SK-N-SH (cell line): Measurements from ENCODE around the gene MIA.

ENCODE experiments used
- CTCF ChIP-seq: fragments of 200-600 bp; sonication (generic); IDR thresholded peaks from 2 replicates; pipeline ENCODE4 v1.6.1; 2017; ENCODE audit warnings: antibody characterized with exemption, mild to moderate bottlenecking, moderate library complexity
- EZH2phosphoT487 ChIP-seq: fragments of 200-600 bp; sonication (generic); IDR thresholded peaks from 2 replicates; pipeline ENCODE4 v1.6.1; 2017; ENCODE audit warnings: low read depth, mixed run types, mild to moderate bottlenecking, antibody characterized with exemption, moderate library complexity, borderline replicate concordance
- MAX ChIP-seq: IDR thresholded peaks from 2 replicates; pipeline ENCODE4 v1.4.0; 2012; ENCODE audit warnings: low read depth
- NFIC ChIP-seq: IDR thresholded peaks from 2 replicates; pipeline ENCODE4 v1.4.0; 2012; ENCODE audit warnings: borderline replicate concordance
- POLR2AphosphoS5 ChIP-seq: IDR thresholded peaks from 2 replicates; pipeline ENCODE4 v1.6.1; 2012; ENCODE audit warnings: low read depth, low read length
- RAD21 ChIP-seq: IDR thresholded peaks from 2 replicates; pipeline ENCODE4 v1.6.1; 2012; ENCODE audit warnings: mild to moderate bottlenecking, low read length
- REST ChIP-seq: IDR thresholded peaks from 2 replicates; pipeline ENCODE4 v1.6.1; 2012; ENCODE audit warnings: mild to moderate bottlenecking, low read depth, low read length, moderate library complexity
- SIN3A ChIP-seq: IDR thresholded peaks from 2 replicates; pipeline ENCODE4 v1.6.1; 2012; ENCODE audit warnings: low read depth, mild to moderate bottlenecking, low read length, moderate library complexity, borderline replicate concordance
- SMC3 ChIP-seq: IDR thresholded peaks from 2 replicates; pipeline ENCODE4 v1.6.1; 2012; ENCODE audit warnings: low read depth, low read length, improper control_type of control experiment
- TAF1 ChIP-seq: IDR thresholded peaks from 2 replicates; pipeline ENCODE4 v1.6.1; 2012; ENCODE audit warnings: low read depth, mild to moderate bottlenecking, low read length, moderate library complexity, borderline replicate concordance
- TCF12 ChIP-seq: IDR thresholded peaks from 2 replicates; pipeline ENCODE4 v1.4.0; 2012
- USF1 ChIP-seq: IDR thresholded peaks from 2 replicates; pipeline ENCODE4 v1.4.0; 2012; ENCODE audit warnings: low read depth, borderline replicate concordance
- ZBTB33 ChIP-seq: IDR thresholded peaks from 2 replicates; pipeline ENCODE4 v1.4.0; 2012; ENCODE audit warnings: low read depth, borderline replicate concordance
- TF ChIP-seq, protein P1 (sequence below): fragments of 150-350 bp; IDR thresholded peaks from 2 replicates; pipeline ENCODE4 v1.6.1; 2017; ENCODE audit warnings: antibody characterized with exemption, low read length, low read depth, borderline replicate concordance

- TF ChIP-seq NFIC: no peak
- no peak for TF ChIP-seq CTCF
- no peak for TF ChIP-seq RAD21
- no peak for TF ChIP-seq USF1
- TF ChIP-seq POLR2AphosphoS5: no peak
- no peak for TF ChIP-seq MAX
- TF ChIP-seq EZH2phosphoT487: no peak
- no peak for TF ChIP-seq REST
- no peak for TF ChIP-seq TAF1
- TF ChIP-seq SMC3: no peak
- no peak for TF ChIP-seq SIN3A
- TF ChIP-seq, protein P1, sequence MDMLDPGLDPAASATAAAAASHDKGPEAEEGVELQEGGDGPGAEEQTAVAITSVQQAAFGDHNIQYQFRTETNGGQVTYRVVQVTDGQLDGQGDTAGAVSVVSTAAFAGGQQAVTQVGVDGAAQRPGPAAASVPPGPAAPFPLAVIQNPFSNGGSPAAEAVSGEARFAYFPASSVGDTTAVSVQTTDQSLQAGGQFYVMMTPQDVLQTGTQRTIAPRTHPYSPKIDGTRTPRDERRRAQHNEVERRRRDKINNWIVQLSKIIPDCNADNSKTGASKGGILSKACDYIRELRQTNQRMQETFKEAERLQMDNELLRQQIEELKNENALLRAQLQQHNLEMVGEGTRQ: no peak
- TF ChIP-seq ZBTB33: no peak
- TF ChIP-seq TCF12: no peak
These were observed 20.6 kb upstream of the MIA start for GRCh38 chr19:40754611-40755247.
